GM18526 (cell line): Measurements from ENCODE around the gene CMIP.

ENCODE experiments used
- POLR2A ChIP-seq: IDR thresholded peaks from 3 replicates; pipeline ENCODE4 v1.6.1; 2011; ENCODE audit not compliant: insufficient read length; ENCODE audit errors: extremely low read depth

Gene CMIP

GRCh38 chr16:81450783-81451491, 6.3 kb downstream of the CMIP start:
- no peak for TF ChIP-seq POLR2A

- no peak for TF ChIP-seq POLR2A
Observed at GRCh38 chr16:81451753-81452680, 7.4 kb downstream of the CMIP start.

GRCh38 chr16:81453091-81453728, 8.6 kb downstream of the CMIP start:
- TF ChIP-seq POLR2A: no peak

- TF ChIP-seq POLR2A: no peak
Observed at GRCh38 chr16:81454044-81454443, 9.4 kb downstream of the CMIP start.

- TF ChIP-seq POLR2A: no peak
Observed at GRCh38 chr16:81455006-81455405, 10.4 kb downstream of the CMIP start.

GRCh38 chr16:81455720-81456494, 11.3 kb downstream of the CMIP start:
- no peak for TF ChIP-seq POLR2A

GRCh38 chr16:81456523-81457325, 12.1 kb downstream of the CMIP start:
- no peak for TF ChIP-seq POLR2A

GRCh38 chr16:81457326-81458133, 12.9 kb downstream of the CMIP start:
- TF ChIP-seq POLR2A: no peak

- no peak for TF ChIP-seq POLR2A
Observed at GRCh38 chr16:81458149-81458669, 13.6 kb downstream of the CMIP start.

- TF ChIP-seq POLR2A: no peak
Observed at GRCh38 chr16:81458827-81459598, 14.4 kb downstream of the CMIP start.

GRCh38 chr16:81460075-81460474, 15.5 kb downstream of the CMIP start:
- no peak for TF ChIP-seq POLR2A

- TF ChIP-seq POLR2A: no peak
Observed at GRCh38 chr16:81461243-81461642, 16.6 kb downstream of the CMIP start.
